ENCODE results near the gene OR6K3. TPM values are rescaled to one million over a fixed set of nuclear protein-coding genes. Genes with fewer than 3 reads are reported as not detected.

OR6K3 gene
- total and polyA plus RNA-seq, 2 of the 8 experiments (the other 6 are each of a cell fraction or from before 2014, with no cell fraction given): not detected

- WGBS, 2 experiments (ENCODE audit: extremely low coverage in 1 of 2, insufficient coverage in 1 of 2, insufficient read length in 1 of 2, insufficient replicate concordance in 2 of 2, low coverage in 1 of 2, low lambda C conversion rate in 2 of 2, missing lambda C conversion rate in 1 of 2): 91% methylated on average over 7 of the region's 7 CpGs; no CpG with 5 or more reads in 1 of the 2 experiments
- DNase-seq (ENCODE audit: low read depth in 1 of 2, low spot score in 2 of 2) (no peak), FAIRE-seq (no peak)
- no peak within 1 kb of the TSS for H3K4me3 ChIP-seq (ENCODE audit: extremely low read depth in 1 of 4, insufficient read depth in 2 of 4, low read depth in 3 of 4, low read length in 4 of 4)
- H3K36me3 ChIP-seq (ENCODE audit: control insufficient read depth in 2 of 4, insufficient read depth in 4 of 4, low read length in 3 of 4): no peaks in the 10 kb centered on the region
- no peak within 1 kb of the TSS for H2AK5ac ChIP-seq (ENCODE audit: low read depth, low read length)
- no peak for TF ChIP-seq CREB1 (IDR thresholded peaks at IDR 0.05)
- TF ChIP-seq MAFK (IDR thresholded peaks at IDR 0.05; ENCODE audit: low read depth, low read length): peak; percentile 12; the same call in 1 of the 2 replicates
- no peak for TF ChIP-seq JUN (IDR thresholded peaks at IDR 0.05; ENCODE audit: low read depth, low read length)
- no peak within 1 kb of the TSS for H4K8ac ChIP-seq (ENCODE audit: extremely low read depth, insufficient read depth, low read length)
- no peak within 1 kb of the TSS for H4K91ac ChIP-seq (replicated peaks; ENCODE audit: insufficient read length, low read length)
- H2BK20ac ChIP-seq (ENCODE audit: low read length): no peak within 1 kb of the TSS
- CTCF ChIA-PET (ENCODE audit: partially characterized antibody): interaction anchor here (1.1 kb wide), 1 partner anchor 9 kb away, joined by 5 read pairs; no protein-coding TSS in a partner anchor
- no peak within 1 kb of the TSS for H3K4ac ChIP-seq (replicated peaks; ENCODE audit: insufficient read length, low read depth, low read length)
- no peak within 1 kb of the TSS for H2BK120ac ChIP-seq (replicated peaks; ENCODE audit: low read depth, low read length)
- POLR2A ChIA-PET (ENCODE audit: partially characterized antibody): no interaction called here
- no peak within 1 kb of the TSS for H2BK12ac ChIP-seq (ENCODE audit: low read depth, low read length)
- no peak within 1 kb of the TSS for H3K23ac ChIP-seq (ENCODE audit: insufficient read length)
- no peak within 1 kb of the TSS for H2BK15ac ChIP-seq (ENCODE audit: low read length)
- no peaks in the 10 kb centered on the region for H3K79me2 ChIP-seq (ENCODE audit: control insufficient read depth in 1 of 2, insufficient read depth in 2 of 2, low read length in 2 of 2)
- no peak within 1 kb of the TSS for H4K5ac ChIP-seq (ENCODE audit: insufficient read length, low read depth, low read length)
- H3K27me3 ChIP-seq (replicated peaks in 1 of 4; ENCODE audit: control insufficient read depth in 3 of 4, extremely low read depth in 1 of 4, insufficient read depth in 3 of 4, low read length in 3 of 4): no peaks in the 10 kb centered on the region
- no peak within 1 kb of the TSS for H3K9ac ChIP-seq (replicated peaks in 1 of 4; ENCODE audit: extremely low read depth in 1 of 4, low read depth in 3 of 4, low read length in 3 of 4)
- no peaks in the 10 kb centered on the region for H3K4me1 ChIP-seq (replicated peaks in 1 of 4; ENCODE audit: control insufficient read depth in 3 of 4, insufficient read depth in 4 of 4, low read length in 3 of 4)
- H3K4me2 ChIP-seq (ENCODE audit: insufficient read depth in 1 of 2, low read depth in 2 of 2, low read length in 2 of 2): no peak within 1 kb of the TSS
- no peak within 1 kb of the TSS for H3K14ac ChIP-seq (ENCODE audit: insufficient read length)
- no peak within 1 kb of the TSS for H3K18ac ChIP-seq (ENCODE audit: extremely low read depth, low read length)
- H2BK5ac ChIP-seq (ENCODE audit: low read depth, low read length): no peak within 1 kb of the TSS
- H3K79me1 ChIP-seq (ENCODE audit: low read depth, low read length): no peaks in the 10 kb centered on the region
- H3K27ac ChIP-seq (ENCODE audit: low read depth, low read length): no peak within 1 kb of the TSS
- H3K9me3 ChIP-seq (ENCODE audit: insufficient read depth in 2 of 2, low read depth in 1 of 2, low read length in 1 of 2): no peaks in the 10 kb centered on the region
- no peaks in the 10 kb centered on the region for H4K20me1 ChIP-seq (replicated peaks in 1 of 2; ENCODE audit: control insufficient read depth in 1 of 2, insufficient read depth in 2 of 2, low read length in 2 of 2)
- no peak within 1 kb of the TSS for H3K56ac ChIP-seq (replicated peaks; ENCODE audit: insufficient read length, low read depth, low read length)
- H3K23me2 ChIP-seq (ENCODE audit: low read depth, low read length): no peaks in the 10 kb centered on the region
- H2AFZ ChIP-seq (ENCODE audit: low read length): no peak within 1 kb of the TSS
These were observed 34.2 kb downstream of the OR6K3 start, which contains the start of gene SPTA1 for GRCh38 chr1:158686111-158687009. Gene SPTA1, minus strand, starts transcription at chr1:158686715. Its CDS starts 198 bp downstream, at chr1:158686517.
